IgD-negative memory B cell (primary cell): Measurements from ENCODE around the gene MNX1. TPM values are rescaled to one million over a fixed set of nuclear protein-coding genes. Genes with fewer than 3 reads are reported as not detected.

Experiments
- H3K27ac Mint-ChIP-seq, 3 donors: one replicate each; pipeline ENCODE4 v1.8.0; 2020 to 2022; ENCODE audit warnings: mild to moderate bottlenecking in 3 of 3, mixed read lengths in 3 of 3, moderate library complexity in 1 of 3
- H3K27me3 Mint-ChIP-seq: one replicate; pipeline ENCODE4 v1.8.0; 2021; ENCODE audit warnings: mixed read lengths
- H3K36me3 Mint-ChIP-seq: one replicate; pipeline ENCODE4 v1.8.0; 2020; ENCODE audit warnings: mild to moderate bottlenecking, mixed read lengths
- H3K4me1 Mint-ChIP-seq, 3 donors: one replicate each; pipeline ENCODE4 v1.8.0; 2020 to 2022; ENCODE audit warnings: mixed read lengths in 3 of 3, mild to moderate bottlenecking in 1 of 3
- H3K4me3 Mint-ChIP-seq, 4 donors: one replicate each; pipeline ENCODE4 v1.8.0; 2020 to 2022; ENCODE audit warnings: mild to moderate bottlenecking in 4 of 4, mixed read lengths in 4 of 4, moderate library complexity in 3 of 4
- H3K9me3 Mint-ChIP-seq, 3 donors: one replicate each; pipeline ENCODE4 v1.8.0; 2020 to 2021; ENCODE audit warnings: mixed read lengths in 3 of 3, mild to moderate bottlenecking in 1 of 3
- polyA plus RNA-seq: library from polyadenylated mRNA; unstranded; fragments of 300-500 nt; fragmentation: Illumina TruSeq; gene quantifications from one replicate; pipeline ENCODE4 v1.2.3, GENCODE V29; 2021

MNX1 gene
- not detected for polyA plus RNA-seq

- H3K27ac Mint-ChIP-seq = peak within 1 kb of the TSS in 2 of 3 donors; percentile 48 to 88
- peak within 1 kb of the TSS; percentile 41 to 90 (median 76) for H3K4me3 Mint-ChIP-seq
- no peaks in the 10 kb centered on the region for H3K36me3 Mint-ChIP-seq
- H3K9me3 Mint-ChIP-seq = no peaks in the 10 kb centered on the region
- peaks cover 0 to 10% (median 0%) of the 10 kb centered on the region in 3 donors for H3K4me1 Mint-ChIP-seq
- H3K27me3 Mint-ChIP-seq = peaks cover 68% of the 10 kb centered on the region
Measured at GRCh38 chr7:157010588-157011332, at the start of gene MNX1. TSS of gene MNX1 (minus strand) at chr7:157010663. CDS start at chr7:157010350, 313 bp downstream.

GRCh38 chr7:157059534-157059933, 49.1 kb upstream of the MNX1 start:
- peaks cover 0 to 2% (median 0%) of the 10 kb centered on the region in 3 donors for H3K4me1 Mint-ChIP-seq
- peak overlapping the region in 1 of 4 donors; percentile 39 for H3K4me3 Mint-ChIP-seq
- peaks cover 6% of the 10 kb centered on the region for H3K27me3 Mint-ChIP-seq
- no peaks in the 10 kb centered on the region for H3K36me3 Mint-ChIP-seq
- H3K9me3 Mint-ChIP-seq = peaks cover 4 to 14% (median 11%) of the 10 kb centered on the region in 3 donors
- peak overlapping the region in 1 of 3 donors; percentile 58 for H3K27ac Mint-ChIP-seq

GRCh38 chr7:157058701-157059100, 48.2 kb upstream of the MNX1 start:
- H3K4me3 Mint-ChIP-seq = no peak overlapping the region
- no peak overlapping the region for H3K27ac Mint-ChIP-seq
- H3K9me3 Mint-ChIP-seq = peaks cover 3 to 20% (median 9%) of the 10 kb centered on the region in 3 donors
- no peaks in the 10 kb centered on the region for H3K36me3 Mint-ChIP-seq
- H3K27me3 Mint-ChIP-seq = peaks cover 8% of the 10 kb centered on the region
- H3K4me1 Mint-ChIP-seq = peaks cover 0 to 2% (median 0%) of the 10 kb centered on the region in 3 donors

GRCh38 chr7:157058068-157058467, 47.6 kb upstream of the MNX1 start:
- no peak overlapping the region for H3K27ac Mint-ChIP-seq
- H3K9me3 Mint-ChIP-seq = peaks cover 7 to 19% (median 8%) of the 10 kb centered on the region in 3 donors
- H3K36me3 Mint-ChIP-seq = no peaks in the 10 kb centered on the region
- peaks cover 9% of the 10 kb centered on the region for H3K27me3 Mint-ChIP-seq
- H3K4me3 Mint-ChIP-seq = no peak overlapping the region
- peaks cover 0 to 2% (median 0%) of the 10 kb centered on the region in 3 donors for H3K4me1 Mint-ChIP-seq

- H3K4me3 Mint-ChIP-seq = peak overlapping the region in 1 of 4 donors; percentile 84
- peaks cover 9% of the 10 kb centered on the region for H3K27me3 Mint-ChIP-seq
- H3K4me1 Mint-ChIP-seq = peaks cover 0 to 2% (median 0%) of the 10 kb centered on the region in 3 donors
- peaks cover 7 to 14% (median 7%) of the 10 kb centered on the region in 3 donors for H3K9me3 Mint-ChIP-seq
- H3K36me3 Mint-ChIP-seq = no peaks in the 10 kb centered on the region
- no peak overlapping the region for H3K27ac Mint-ChIP-seq
Measured at GRCh38 chr7:157056957-157057902, 46.8 kb upstream of the MNX1 start.

GRCh38 chr7:157056246-157056645, 45.8 kb upstream of the MNX1 start:
- H3K27me3 Mint-ChIP-seq = peaks cover 9% of the 10 kb centered on the region
- peaks cover 4 to 13% (median 5%) of the 10 kb centered on the region in 3 donors for H3K9me3 Mint-ChIP-seq
- H3K4me3 Mint-ChIP-seq = no peak overlapping the region
- no peaks in the 10 kb centered on the region for H3K36me3 Mint-ChIP-seq
- no peak overlapping the region for H3K27ac Mint-ChIP-seq
- peaks cover 0 to 2% (median 0%) of the 10 kb centered on the region in 3 donors for H3K4me1 Mint-ChIP-seq

- Mint-ChIP-seq H3K36me3 (no peaks in the 10 kb centered on the region), H3K27ac (no peak overlapping the region), H3K4me1 (peaks cover 0 to 2% (median 0%) of the 10 kb centered on the region in 3 donors), H3K27me3 (peaks cover 16% of the 10 kb centered on the region), H3K9me3 (peaks cover 4 to 10% (median 5%) of the 10 kb centered on the region in 3 donors), H3K4me3 (no peak overlapping the region)
Measured at GRCh38 chr7:157054927-157055326, 44.5 kb upstream of the MNX1 start.

GRCh38 chr7:157053118-157053517, 42.7 kb upstream of the MNX1 start:
- H3K27me3 Mint-ChIP-seq = peaks cover 18% of the 10 kb centered on the region
- H3K4me3 Mint-ChIP-seq = no peak overlapping the region
- H3K9me3 Mint-ChIP-seq = peaks cover 4 to 10% (median 5%) of the 10 kb centered on the region in 3 donors
- H3K36me3 Mint-ChIP-seq = no peaks in the 10 kb centered on the region
- no peaks in the 10 kb centered on the region for H3K4me1 Mint-ChIP-seq
- H3K27ac Mint-ChIP-seq = no peak overlapping the region

GRCh38 chr7:157047148-157047547, 36.7 kb upstream of the MNX1 start:
- Mint-ChIP-seq H3K9me3 (no peaks in the 10 kb centered on the region), H3K27ac (no peak overlapping the region), H3K4me1 (no peaks in the 10 kb centered on the region), H3K4me3 (no peak overlapping the region), H3K36me3 (no peaks in the 10 kb centered on the region), H3K27me3 (peaks cover 12% of the 10 kb centered on the region)

GRCh38 chr7:157046681-157047080, 36.2 kb upstream of the MNX1 start:
- H3K4me1 Mint-ChIP-seq = no peaks in the 10 kb centered on the region
- H3K9me3 Mint-ChIP-seq = no peaks in the 10 kb centered on the region
- H3K36me3 Mint-ChIP-seq = no peaks in the 10 kb centered on the region
- H3K4me3 Mint-ChIP-seq = no peak overlapping the region
- H3K27ac Mint-ChIP-seq = no peak overlapping the region
- peaks cover 12% of the 10 kb centered on the region for H3K27me3 Mint-ChIP-seq

GRCh38 chr7:157044943-157045660, 34.6 kb upstream of the MNX1 start:
- Mint-ChIP-seq H3K27ac (no peak overlapping the region), H3K9me3 (no peaks in the 10 kb centered on the region), H3K4me1 (no peaks in the 10 kb centered on the region), H3K27me3 (peaks cover 5% of the 10 kb centered on the region), H3K4me3 (no peak overlapping the region), H3K36me3 (no peaks in the 10 kb centered on the region)

- H3K4me1 Mint-ChIP-seq = no peaks in the 10 kb centered on the region
- no peak overlapping the region for H3K4me3 Mint-ChIP-seq
- H3K27ac Mint-ChIP-seq = no peak overlapping the region
- peaks cover 4% of the 10 kb centered on the region for H3K27me3 Mint-ChIP-seq
- H3K9me3 Mint-ChIP-seq = no peaks in the 10 kb centered on the region
- no peaks in the 10 kb centered on the region for H3K36me3 Mint-ChIP-seq
Measured at GRCh38 chr7:157044147-157044687, 33.8 kb upstream of the MNX1 start.

GRCh38 chr7:157043745-157044144, 33.3 kb upstream of the MNX1 start:
- Mint-ChIP-seq H3K36me3 (no peaks in the 10 kb centered on the region), H3K27ac (no peak overlapping the region), H3K9me3 (no peaks in the 10 kb centered on the region), H3K4me3 (no peak overlapping the region), H3K27me3 (peaks cover 1% of the 10 kb centered on the region), H3K4me1 (no peaks in the 10 kb centered on the region)

- H3K4me3 Mint-ChIP-seq = no peak overlapping the region
- peaks cover 0 to 4% (median 3%) of the 10 kb centered on the region in 3 donors for H3K9me3 Mint-ChIP-seq
- peaks cover 1% of the 10 kb centered on the region for H3K27me3 Mint-ChIP-seq
- no peaks in the 10 kb centered on the region for H3K4me1 Mint-ChIP-seq
- H3K27ac Mint-ChIP-seq = peak overlapping the region in 1 of 3 donors; percentile 71
- H3K36me3 Mint-ChIP-seq = no peaks in the 10 kb centered on the region
Measured at GRCh38 chr7:157041514-157042277, 31.2 kb upstream of the MNX1 start.
